Cardiac fibroblast (primary cell): ENCODE measurements around the gene C4BPA.

Experiments
- DNase-seq, 2 donors: peaks; one replicate each; pipeline versions ENCODE4 v3.0.0 to v3.0.0-alpha.2; 2010; ENCODE audit warnings: low read depth in 2 of 2
- H3K4me3 ChIP-seq, 2 donors: replicated peaks in 1 of 2; 1 replicate in 1 of 2; 2 replicates in 1 of 2; pipeline ENCODE4 v1.5.1; 2011; ENCODE audit warnings: low read depth in 2 of 2, low read length in 2 of 2, mild to moderate bottlenecking in 2 of 2, moderate library complexity in 1 of 2
- TF ChIP-seq, protein P1 (sequence below): IDR thresholded peaks from one replicate; pipeline ENCODE4 v1.5.1; 2011; ENCODE audit warnings: low read depth, mild to moderate bottlenecking, low read length, inconsistent platforms

The C4BPA gene

DNA sequence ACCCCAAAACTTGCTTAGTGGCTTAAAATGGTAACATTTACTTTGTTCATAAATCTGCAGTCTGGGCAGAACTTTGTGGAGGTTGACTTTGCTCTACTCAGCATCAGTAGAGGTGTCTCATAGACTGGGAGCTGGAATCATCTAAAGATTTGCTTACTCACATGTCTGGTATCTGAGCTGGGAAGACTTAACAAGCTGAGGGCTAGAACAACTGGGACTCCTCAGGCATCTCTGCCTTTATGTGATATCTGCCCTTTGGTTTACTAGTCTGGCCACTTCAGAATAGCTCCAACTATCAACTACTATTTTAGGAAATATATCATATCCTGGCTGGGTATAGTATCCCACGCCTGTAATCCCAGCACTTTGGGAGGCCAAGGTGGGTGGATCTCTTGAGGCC lies 82.5 kb downstream of the C4BPA start:
- TF ChIP-seq, protein P1, sequence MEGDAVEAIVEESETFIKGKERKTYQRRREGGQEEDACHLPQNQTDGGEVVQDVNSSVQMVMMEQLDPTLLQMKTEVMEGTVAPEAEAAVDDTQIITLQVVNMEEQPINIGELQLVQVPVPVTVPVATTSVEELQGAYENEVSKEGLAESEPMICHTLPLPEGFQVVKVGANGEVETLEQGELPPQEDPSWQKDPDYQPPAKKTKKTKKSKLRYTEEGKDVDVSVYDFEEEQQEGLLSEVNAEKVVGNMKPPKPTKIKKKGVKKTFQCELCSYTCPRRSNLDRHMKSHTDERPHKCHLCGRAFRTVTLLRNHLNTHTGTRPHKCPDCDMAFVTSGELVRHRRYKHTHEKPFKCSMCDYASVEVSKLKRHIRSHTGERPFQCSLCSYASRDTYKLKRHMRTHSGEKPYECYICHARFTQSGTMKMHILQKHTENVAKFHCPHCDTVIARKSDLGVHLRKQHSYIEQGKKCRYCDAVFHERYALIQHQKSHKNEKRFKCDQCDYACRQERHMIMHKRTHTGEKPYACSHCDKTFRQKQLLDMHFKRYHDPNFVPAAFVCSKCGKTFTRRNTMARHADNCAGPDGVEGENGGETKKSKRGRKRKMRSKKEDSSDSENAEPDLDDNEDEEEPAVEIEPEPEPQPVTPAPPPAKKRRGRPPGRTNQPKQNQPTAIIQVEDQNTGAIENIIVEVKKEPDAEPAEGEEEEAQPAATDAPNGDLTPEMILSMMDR, result no peak
- no peak overlapping the region for H3K4me3 ChIP-seq
- DNase-seq, result peak in 1 of 2 donors; percentile 36

DNA sequence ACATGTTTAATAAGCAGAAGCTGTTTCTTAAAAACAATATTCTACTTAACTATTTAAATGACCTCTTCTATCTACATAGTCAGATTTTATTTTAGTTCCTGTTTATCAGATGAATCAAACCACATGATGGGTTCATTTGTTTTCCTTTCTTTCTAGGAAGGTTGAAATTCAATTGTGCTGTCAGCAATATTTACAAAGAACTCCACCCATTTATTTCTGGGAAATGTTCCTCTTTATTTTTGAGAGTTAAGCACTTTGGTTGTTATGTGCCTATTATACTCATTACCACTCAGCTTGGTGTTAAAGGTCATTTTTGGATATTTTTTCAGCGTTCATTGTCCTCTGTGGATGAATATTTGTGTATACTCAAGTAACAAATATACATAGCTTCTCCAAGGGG lies 84.9 kb downstream of the C4BPA start:
- TF ChIP-seq, protein P1, result no peak
- no peak for DNase-seq
- H3K4me3 ChIP-seq, result no peak overlapping the region

DNA sequence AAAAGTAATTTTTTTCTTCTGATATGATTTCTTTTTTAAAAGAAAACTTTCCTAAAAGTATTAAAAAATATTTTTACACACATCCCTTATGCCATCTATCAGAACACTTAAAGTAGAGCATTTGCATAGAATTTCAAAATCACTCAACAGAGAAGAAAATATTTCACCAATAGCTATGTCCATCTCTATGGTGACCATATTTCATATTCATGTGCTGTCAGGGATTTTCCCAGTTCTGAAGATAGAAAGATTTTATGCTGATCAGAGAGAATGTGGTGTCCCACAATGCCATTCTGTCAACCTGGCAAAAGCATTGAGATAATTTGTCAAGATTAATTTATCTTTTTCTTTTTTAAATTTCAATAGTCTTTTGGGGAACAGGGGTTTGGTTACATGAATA lies 87.0 kb downstream of the C4BPA start:
- DNase-seq, result no peak
- no peak overlapping the region for H3K4me3 ChIP-seq
- TF ChIP-seq, protein P1, result no peak

DNA sequence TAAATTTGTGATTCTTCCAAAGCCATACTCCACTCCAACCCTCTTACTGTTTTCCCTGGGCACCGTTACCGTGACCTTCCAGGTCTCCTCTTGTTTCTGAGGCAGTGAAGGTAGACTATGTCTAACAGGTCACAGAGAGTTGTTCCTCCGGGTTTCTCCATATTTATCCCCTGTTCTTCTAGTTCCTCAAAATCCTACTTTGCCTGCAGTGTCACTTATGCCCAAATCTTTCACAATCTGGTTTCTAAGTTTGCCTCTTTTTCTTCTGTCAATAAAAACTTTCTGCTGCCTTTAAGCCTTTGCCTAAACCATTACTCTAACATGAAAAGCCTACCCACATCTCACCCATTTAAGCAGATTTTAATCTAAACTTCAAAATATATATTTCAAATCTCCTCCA lies 87.7 kb downstream of the C4BPA start:
- no peak for DNase-seq
- TF ChIP-seq, protein P1, result no peak
- no peak overlapping the region for H3K4me3 ChIP-seq

DNA sequence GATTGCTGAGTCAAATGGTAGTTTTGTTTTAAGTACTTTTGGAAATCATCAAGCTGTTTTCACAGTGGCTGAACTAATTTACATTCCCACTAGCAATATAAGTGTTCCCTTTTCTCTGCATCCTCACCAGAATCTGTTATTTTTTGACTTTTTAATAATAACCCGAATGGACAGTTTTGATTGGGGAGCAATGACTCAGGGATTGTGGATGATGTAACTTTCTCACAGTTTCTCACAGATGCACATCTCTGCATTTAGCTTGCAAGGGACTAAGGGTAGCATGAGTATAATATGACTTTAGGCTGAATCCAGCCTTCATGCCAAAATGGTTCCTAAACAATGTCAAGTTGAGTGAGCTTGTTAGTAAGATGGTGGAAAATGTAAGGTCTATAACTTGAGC lies 90.2 kb downstream of the C4BPA start:
- no peak for DNase-seq
- TF ChIP-seq, protein P1, result no peak
- no peak overlapping the region for H3K4me3 ChIP-seq
